Erythroblast (primary cell): ENCODE results near the gene GNB1L.

Experiments
- DNase-seq, 2 experiments: peaks; one replicate each; lab custom pipeline; 2025; lab: John Stamatoyannopoulos, UW
- GATA1 ChIP-seq: IDR thresholded peaks from 2 replicates; pipeline ENCODE4 v1.6.1; 2011; ENCODE audit warnings: low read depth, mild to moderate bottlenecking, control low read depth, low read length, moderate library complexity
- POLR2A ChIP-seq: IDR thresholded peaks from 2 replicates; pipeline ENCODE4 v1.6.1; 2011; ENCODE audit warnings: mild to moderate bottlenecking, low read length

GNB1L gene

DNA sequence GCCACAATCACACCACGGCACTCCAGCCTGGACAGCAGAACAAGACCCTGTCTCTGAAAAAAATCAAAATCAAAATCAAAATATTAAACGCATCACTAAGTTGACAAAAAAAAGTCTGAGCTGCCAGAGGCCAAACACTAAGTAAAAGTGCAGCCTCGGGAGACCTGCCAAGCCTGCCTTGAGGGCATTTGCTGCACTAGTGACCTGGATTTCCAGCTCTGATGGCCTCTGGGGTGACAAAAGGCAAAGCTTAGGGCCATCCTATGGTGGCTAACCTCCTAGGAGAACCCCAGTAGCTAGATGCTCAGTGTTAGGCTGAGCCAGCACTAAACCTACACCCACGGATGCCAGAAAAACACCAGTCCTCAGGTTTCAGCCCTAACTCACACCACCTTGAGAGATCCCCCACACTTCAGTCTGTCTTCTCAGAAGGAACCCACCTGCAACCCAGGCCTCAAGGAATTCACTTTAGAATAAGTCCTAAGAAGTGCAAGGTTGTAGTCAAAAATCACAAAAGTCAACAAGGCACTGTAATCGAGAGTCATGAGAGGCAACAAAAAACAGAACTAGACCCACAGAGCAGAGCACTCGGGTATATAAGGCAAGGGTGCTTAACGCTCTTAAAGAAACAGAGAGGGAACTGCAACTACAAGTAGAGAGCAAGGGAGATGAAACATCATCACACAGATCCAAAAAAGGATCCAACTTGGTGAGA is 28.6 kb downstream of the GNB1L start:
- DNase-seq = no peak
- TF ChIP-seq POLR2A = no peak
- no peak for TF ChIP-seq GATA1

DNA sequence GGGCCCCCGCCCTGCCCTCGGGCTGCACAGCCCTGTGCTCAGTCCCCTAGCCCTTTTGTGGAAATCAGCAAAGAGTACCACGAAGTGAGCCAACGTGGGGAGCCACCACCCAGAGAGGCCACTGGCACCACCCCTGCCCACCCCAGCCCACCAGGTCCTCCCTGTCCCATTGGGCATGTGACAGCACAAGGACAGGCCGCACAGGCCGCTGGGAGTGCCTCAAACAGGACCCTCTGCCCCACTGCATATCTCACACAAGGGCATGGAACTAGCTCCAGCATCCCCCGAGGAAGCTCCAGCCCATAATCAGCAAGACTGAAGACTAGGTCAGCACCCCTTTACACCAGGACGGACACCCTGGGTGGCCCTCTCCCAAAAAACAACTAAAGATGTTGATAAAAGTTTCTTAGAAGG is 29.7 kb downstream of the GNB1L start:
- TF ChIP-seq POLR2A = no peak
- no peak for TF ChIP-seq GATA1

DNA sequence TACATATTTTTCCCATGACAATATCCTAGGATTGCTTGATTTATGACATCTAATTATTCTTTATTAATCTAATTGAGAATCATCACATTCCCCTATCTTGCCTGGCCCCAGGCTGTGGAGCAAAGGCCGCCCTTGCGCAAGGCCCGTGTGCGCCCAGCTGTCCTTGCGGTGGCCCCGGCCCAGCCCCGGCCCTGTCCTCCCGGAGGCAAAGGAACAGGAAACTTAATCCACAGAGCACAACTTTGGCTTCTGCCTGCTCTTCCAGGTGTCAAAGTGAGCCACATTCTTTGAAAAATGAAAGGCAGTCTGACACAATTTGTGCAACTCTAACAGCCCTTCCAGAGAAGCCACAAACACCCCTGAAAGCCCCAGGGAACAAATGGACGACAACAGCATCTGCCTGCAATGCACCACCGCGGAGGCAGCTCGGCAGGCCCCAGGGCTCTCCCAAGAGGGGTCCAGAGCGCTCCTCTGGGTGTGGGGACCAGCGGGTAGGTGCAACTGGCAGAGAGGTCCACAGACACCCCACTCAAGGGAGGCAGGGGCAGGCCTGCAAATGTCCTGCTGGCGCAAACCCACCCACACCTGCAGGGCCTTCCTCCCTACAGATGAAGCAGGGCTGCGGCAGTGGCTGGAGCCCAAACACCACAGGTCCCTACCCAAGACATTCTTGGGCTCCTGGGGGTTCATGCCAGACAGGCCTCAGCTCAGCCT is 30.3 kb downstream of the GNB1L start:
- TF ChIP-seq POLR2A = no peak
- TF ChIP-seq GATA1 = no peak
- no peak for DNase-seq

More for the DNA sequence above, 29.7 kb downstream of the GNB1L start:
- DNase-seq = no peak

- no peak for DNase-seq
- TF ChIP-seq POLR2A (no peak), GATA1 (no peak)
Observed at GRCh38 chr22:19823902-19824211, 30.8 kb downstream of the GNB1L start.

- TF ChIP-seq POLR2A (no peak), GATA1 (no peak)
- DNase-seq = no peak
Observed at GRCh38 chr22:19823191-19823901, 31.3 kb downstream of the GNB1L start.

- no peak for DNase-seq
- TF ChIP-seq POLR2A = no peak
- TF ChIP-seq GATA1 = no peak
Observed at GRCh38 chr22:19822301-19823117, 32.2 kb downstream of the GNB1L start.

GRCh38 chr22:19821523-19822300 is 33.0 kb downstream of the GNB1L start:
- no peak for DNase-seq
- TF ChIP-seq POLR2A = no peak
- TF ChIP-seq GATA1 = no peak

DNA sequence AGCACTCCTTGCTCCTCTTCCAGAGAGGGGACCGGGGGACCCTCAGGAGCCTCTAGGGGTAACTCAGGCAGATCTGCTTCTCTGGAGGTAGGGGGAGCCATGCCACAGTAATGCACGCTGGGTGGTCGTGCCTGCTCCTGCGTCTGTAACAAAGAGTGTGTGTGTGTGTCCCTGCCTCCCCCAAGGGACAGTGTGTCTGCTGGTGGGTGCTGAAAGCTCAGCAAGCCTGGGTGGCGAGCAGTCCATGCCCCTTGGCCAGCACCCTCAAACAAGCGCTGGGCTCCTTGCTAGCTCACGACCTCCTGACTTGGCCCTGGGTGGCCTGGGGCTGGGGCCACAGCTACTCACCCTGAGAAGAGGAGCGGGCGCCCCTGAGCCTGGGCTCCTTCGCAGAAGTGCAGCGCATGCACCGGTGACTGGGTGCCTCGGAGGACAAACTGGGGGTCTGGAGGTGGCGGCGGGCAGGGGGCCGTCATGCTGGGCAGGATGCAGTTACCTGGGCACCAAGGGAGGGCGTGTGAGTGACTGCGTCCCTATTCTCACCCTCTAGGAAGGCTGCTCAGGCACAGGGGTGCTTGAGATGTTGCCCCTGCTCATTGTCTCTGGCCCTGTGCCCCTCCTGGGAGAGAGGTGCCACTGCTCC is 33.7 kb downstream of the GNB1L start:
- no peak for DNase-seq
- TF ChIP-seq POLR2A (no peak), GATA1 (no peak)

DNA sequence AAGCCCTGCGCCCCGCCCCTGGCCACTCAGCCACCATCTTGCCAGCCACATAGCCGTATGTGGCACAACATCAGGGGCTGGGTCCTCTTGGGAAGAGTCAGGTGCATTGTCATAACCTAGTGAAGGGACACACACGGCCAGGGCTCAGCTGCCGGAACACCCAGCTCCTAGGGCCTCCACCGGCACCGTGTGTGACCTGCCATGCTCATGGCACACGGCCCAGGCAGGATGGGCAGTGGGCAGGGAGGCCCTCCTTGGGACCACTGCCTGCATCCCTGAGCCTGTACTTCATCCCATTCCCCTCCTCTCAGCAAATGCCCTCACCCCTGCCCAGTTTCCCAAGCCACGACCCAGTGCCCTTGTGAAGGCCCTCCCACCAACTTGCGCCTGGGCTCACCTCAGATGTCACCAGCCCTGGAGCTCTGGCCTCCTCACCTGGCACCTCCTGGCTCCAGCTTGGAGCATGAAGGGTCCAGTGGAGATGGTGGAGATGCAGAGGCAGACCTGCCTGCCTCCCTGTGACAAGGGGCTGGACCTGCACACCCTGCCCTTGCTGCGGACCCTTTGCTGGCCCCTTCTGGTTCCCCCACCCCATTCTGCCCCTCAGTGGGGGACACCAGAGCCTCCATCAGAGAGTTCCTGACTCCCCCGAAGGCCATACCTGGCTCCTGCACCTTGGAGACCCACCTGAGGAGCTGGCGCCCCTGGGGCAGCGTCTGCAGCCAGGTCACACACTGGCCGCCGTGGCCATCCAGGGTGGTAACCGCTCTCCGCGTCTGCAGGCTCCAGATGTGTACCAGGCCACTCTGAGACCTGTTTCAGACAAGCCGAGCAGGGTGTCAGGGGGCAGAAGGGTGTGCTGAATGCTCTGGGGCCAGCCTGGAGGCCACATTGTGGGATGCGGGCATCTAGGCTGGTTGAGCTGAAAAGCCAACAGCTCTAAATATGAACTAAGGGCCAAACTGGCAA is 34.5 kb downstream of the GNB1L start:
- no peak for DNase-seq
- no peak for TF ChIP-seq POLR2A
- no peak for TF ChIP-seq GATA1

- DNase-seq = no peak
- TF ChIP-seq GATA1 (no peak), POLR2A (no peak)
Observed at GRCh38 chr22:19819208-19819910, 35.3 kb downstream of the GNB1L start.
